Liver (tissue), 9 donors: ENCODE results near the gene PLCB1. TPM values are rescaled to one million over a fixed set of nuclear protein-coding genes. Genes with fewer than 3 reads are reported as not detected.

Source experiments
- DNase-seq: peaks from one replicate; pipeline ENCODE4 v3.0.0-alpha.2; 2017; ENCODE audit warnings: low spot score
- H3K27ac ChIP-seq, 2 donors: one replicate each; pipeline ENCODE4 v1.7.0; 2013; ENCODE audit warnings: inconsistent platforms in 2 of 2, low read length in 2 of 2, control low read depth in 1 of 2, low read depth in 1 of 2, mild to moderate bottlenecking in 1 of 2
- H3K27me3 ChIP-seq, 4 donors: one replicate each; pipeline versions ENCODE4 v1.6.1 to v1.7.0; 2013; ENCODE audit warnings: low read length in 3 of 4, inconsistent platforms in 1 of 4, mild to moderate bottlenecking in 1 of 4, moderate library complexity in 1 of 4; ENCODE audit not compliant: control insufficient read depth in 4 of 4, insufficient read depth in 4 of 4
- H3K36me3 ChIP-seq, 4 donors: one replicate each; pipeline versions ENCODE4 v1.6.1 to v1.7.0; 2013; ENCODE audit warnings: low read length in 3 of 4, mild to moderate bottlenecking in 3 of 4, low read depth in 1 of 4, moderate library complexity in 1 of 4; ENCODE audit not compliant: control insufficient read depth in 4 of 4, insufficient read depth in 3 of 4
- H3K4me1 ChIP-seq, 4 donors: one replicate each; pipeline versions ENCODE4 v1.6.1 to v1.7.0; 2013; ENCODE audit warnings: low read length in 3 of 4, mild to moderate bottlenecking in 3 of 4, moderate library complexity in 1 of 4; ENCODE audit not compliant: control insufficient read depth in 4 of 4, insufficient read depth in 4 of 4
- H3K4me3 ChIP-seq, 3 donors: one replicate each; pipeline versions ENCODE4 v1.6.1 to v1.7.0; 2013; ENCODE audit warnings: low read length in 3 of 3, control low read depth in 1 of 3, low read depth in 1 of 3, mild to moderate bottlenecking in 1 of 3
- H3K9ac ChIP-seq, 2 donors: one replicate each; pipeline ENCODE4 v1.7.0; 2013; ENCODE audit warnings: low read length in 2 of 2, mild to moderate bottlenecking in 2 of 2, moderate library complexity in 2 of 2, control low read depth in 1 of 2, low read depth in 1 of 2
- H3K9me3 ChIP-seq, 4 donors: one replicate each; pipeline versions ENCODE4 v1.6.1 to v1.7.0; 2013; ENCODE audit warnings: low read length in 3 of 4; ENCODE audit not compliant: control insufficient read depth in 4 of 4
- EGR1 ChIP-seq, 2 donors: IDR thresholded peaks; 2 replicates each; pipeline ENCODE4 v1.6.1; 2016 to 2018; ENCODE audit warnings: antibody characterized with exemption in 2 of 2, low read depth in 2 of 2
- FOXA2 ChIP-seq: IDR thresholded peaks from 2 replicates; pipeline ENCODE4 v1.6.1; 2016; ENCODE audit warnings: antibody characterized with exemption
- GABPA ChIP-seq, 2 donors: IDR thresholded peaks in 1 of 2; conservative IDR thresholded peaks in 1 of 2; 2 replicates each; pipeline ENCODE4 v1.6.1; 2016; ENCODE audit warnings: antibody characterized with exemption in 2 of 2, mild to moderate bottlenecking in 1 of 2, moderate library complexity in 1 of 2
- HNF4A ChIP-seq, 2 donors: conservative IDR thresholded peaks; 2 replicates each; pipeline ENCODE4 v1.6.1; 2016; ENCODE audit warnings: antibody characterized with exemption in 2 of 2, mild to moderate bottlenecking in 2 of 2
- HNF4G ChIP-seq: IDR thresholded peaks from 2 replicates; pipeline ENCODE4 v1.6.1; 2016; ENCODE audit warnings: antibody characterized with exemption
- JUND ChIP-seq, 2 donors: IDR thresholded peaks; 2 replicates each; pipeline ENCODE4 v1.6.1; 2016; ENCODE audit warnings: antibody characterized with exemption in 2 of 2
- NR2F2 ChIP-seq: IDR thresholded peaks from 2 replicates; pipeline ENCODE4 v1.6.1; 2016; ENCODE audit warnings: antibody characterized with exemption
- RAD21 ChIP-seq, 2 donors: IDR thresholded peaks; 2 replicates each; pipeline ENCODE4 v1.6.1; 2016; ENCODE audit warnings: antibody characterized with exemption in 2 of 2, mild to moderate bottlenecking in 2 of 2
- RXRA ChIP-seq, 2 donors: IDR thresholded peaks; 2 replicates each; pipeline ENCODE4 v1.6.1; 2017 to 2018; ENCODE audit warnings: antibody characterized with exemption in 2 of 2, mild to moderate bottlenecking in 1 of 2
- SP1 ChIP-seq: IDR thresholded peaks from 2 replicates; pipeline ENCODE4 v1.6.1; 2018; ENCODE audit warnings: antibody characterized with exemption, mild to moderate bottlenecking
- TAF1 ChIP-seq: conservative IDR thresholded peaks from 2 replicates; pipeline ENCODE4 v1.6.1; 2016; ENCODE audit warnings: antibody characterized with exemption, mild to moderate bottlenecking
- YY1 ChIP-seq: IDR thresholded peaks from 2 replicates; pipeline ENCODE4 v1.6.1; 2016; ENCODE audit warnings: antibody characterized with exemption, mild to moderate bottlenecking
- WGBS: extraction: QIAGEN DNeasy Blood & Tissue Kit; methylation state at CpG from one replicate; pipeline ENCODE4 v1.1.7; 2013; 5-methylcytosine and 5-hydroxymethylcytosine counted together
- polyA plus RNA-seq, 2 donors: library from polyadenylated mRNA; stranded (reverse) in 1 of 2; unstranded in 1 of 2; fragments of 200-250 nt in 1 of 2; fragments of >200 nt in 1 of 2; fragmentation: Nextera tagmentation in 1 of 2; extraction: Ambion mirVana in 1 of 2; gene quantifications; one replicate each; pipeline versions ENCODE4 v1.2.1 to v1.2.3, GENCODE V29; 2013 to 2015
- total RNA-seq, 2 donors: library from RNA; depleted of rRNA; stranded (reverse); fragments of >200 nt; gene quantifications; one replicate each; pipeline ENCODE4 v1.2.3, GENCODE V29; 2014
- TF ChIP-seq, protein P1 (sequence below): fragments of 150-350 bp; IDR thresholded peaks from 2 replicates; pipeline ENCODE4 v1.5.1; 2017; ENCODE audit warnings: improper control_type of control experiment, low read depth, low read length; ENCODE audit not compliant: missing input control
- TF ChIP-seq, protein P2 (sequence below): IDR thresholded peaks from 2 replicates; pipeline ENCODE4 v1.6.1; 2016; ENCODE audit warnings: antibody characterized with exemption
- TF ChIP-seq, protein P3 (sequence below): IDR thresholded peaks from 2 replicates; pipeline ENCODE4 v1.6.1; 2016; ENCODE audit warnings: antibody characterized with exemption
- TF ChIP-seq, protein P4 (sequence below): IDR thresholded peaks from 2 replicates; pipeline ENCODE4 v1.6.1; 2016; ENCODE audit warnings: antibody characterized with exemption, mild to moderate bottlenecking
- donor health status: healthy.
- donor health status: healthy.
- donor health status: healthy.
- donor health status: healthy.
- donor health status: healthy.

PLCB1 gene
- total and polyA plus RNA-seq, 4 donors = 3.7 to 13.5 (median 5.9) TPM

DNA sequence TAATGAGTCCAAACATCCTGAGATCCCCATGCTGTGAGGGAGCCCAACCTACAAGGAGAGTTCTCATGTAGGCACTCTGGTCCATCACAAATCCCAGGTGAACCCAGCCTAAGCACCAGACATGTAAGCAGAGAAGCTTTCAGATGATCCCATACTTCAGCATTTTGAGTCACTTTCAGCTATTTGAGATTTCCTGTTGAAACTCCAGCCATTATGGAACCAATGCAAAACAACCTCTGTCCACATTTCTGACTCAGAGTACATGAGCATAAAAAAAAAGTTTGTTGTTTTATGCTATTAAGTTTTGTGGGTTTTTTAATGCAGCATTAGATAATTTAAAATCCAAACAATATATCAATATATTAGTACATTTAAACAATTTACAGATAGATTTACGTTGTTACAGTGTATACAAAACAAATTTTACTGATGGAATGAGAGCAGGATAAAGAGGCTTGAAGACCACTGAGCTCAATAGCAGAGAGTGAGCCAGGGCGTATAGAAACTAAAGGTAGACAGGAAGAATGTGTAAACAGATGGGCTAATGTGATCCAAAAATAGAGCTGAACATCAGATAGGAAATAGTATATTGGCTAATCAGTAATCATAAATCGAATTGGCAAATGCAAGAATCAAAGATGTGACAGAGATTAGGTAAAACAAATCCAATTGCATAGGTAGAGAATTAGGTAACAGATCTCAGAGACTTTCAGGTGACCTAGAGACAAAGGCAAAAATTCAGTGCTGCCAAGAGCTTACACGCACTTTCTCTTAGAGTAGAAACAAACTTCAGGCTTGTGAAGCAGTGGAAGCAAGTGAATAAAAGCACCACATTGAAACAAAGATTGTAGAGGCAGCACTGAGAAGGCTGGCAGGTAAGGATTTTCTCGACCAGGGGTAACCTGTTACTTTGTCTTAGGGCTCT is 36.2 kb upstream of the PLCB1 start:
- WGBS = 27% methylated on average over 5 of the region's 5 CpGs

DNA sequence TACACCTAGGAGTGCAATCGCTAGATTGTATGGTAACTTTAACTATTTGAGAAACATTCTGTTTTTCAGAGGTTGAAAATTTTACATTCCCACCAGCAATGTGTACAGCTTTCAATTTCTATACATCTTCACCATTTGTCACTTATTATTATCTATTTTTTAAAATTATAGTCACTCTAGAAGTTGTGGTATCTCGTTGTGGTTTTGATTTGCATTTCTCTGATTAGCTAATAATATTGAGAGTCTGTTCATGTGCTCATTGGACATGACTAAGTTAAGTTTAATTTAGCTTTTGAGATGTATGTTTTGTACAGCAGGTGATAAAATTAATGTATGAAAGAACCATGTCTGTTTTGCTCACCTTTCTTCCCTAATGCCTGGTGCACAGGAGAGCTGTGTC is 34.8 kb upstream of the PLCB1 start:
- 49% methylated on average over 2 of the region's 2 CpGs for WGBS
- Histone ChIP-seq H3K27me3 (peaks cover 0 to 3% (median 0%) of the 10 kb centered on the region in 4 donors), H3K27ac (no peak overlapping the region), H3K4me3 (no peak overlapping the region), H3K9me3 (no peaks in the 10 kb centered on the region), H3K36me3 (no peaks in the 10 kb centered on the region), H3K4me1 (peaks cover 3 to 14% (median 7%) of the 10 kb centered on the region in 4 donors), H3K9ac (no peak overlapping the region)
- DNase-seq = no peak
- TF ChIP-seq SP1 (no peak), NR2F2 (no peak), TAF1 (no peak), EGR1 (IDR thresholded peaks at IDR 0.05; ENCODE audit: low read depth in 2 of 2) (no peak), GABPA (IDR thresholded peaks at IDR 0.05 in 1 of 2, conservative IDR thresholded peaks at IDR 0.05 in 1 of 2) (no peak), YY1 (no peak), RXRA (IDR thresholded peaks at IDR 0.05) (no peak), HNF4G (no peak), RAD21 (IDR thresholded peaks at IDR 0.05) (no peak), FOXA2 (no peak)
- TF ChIP-seq, protein P1, sequence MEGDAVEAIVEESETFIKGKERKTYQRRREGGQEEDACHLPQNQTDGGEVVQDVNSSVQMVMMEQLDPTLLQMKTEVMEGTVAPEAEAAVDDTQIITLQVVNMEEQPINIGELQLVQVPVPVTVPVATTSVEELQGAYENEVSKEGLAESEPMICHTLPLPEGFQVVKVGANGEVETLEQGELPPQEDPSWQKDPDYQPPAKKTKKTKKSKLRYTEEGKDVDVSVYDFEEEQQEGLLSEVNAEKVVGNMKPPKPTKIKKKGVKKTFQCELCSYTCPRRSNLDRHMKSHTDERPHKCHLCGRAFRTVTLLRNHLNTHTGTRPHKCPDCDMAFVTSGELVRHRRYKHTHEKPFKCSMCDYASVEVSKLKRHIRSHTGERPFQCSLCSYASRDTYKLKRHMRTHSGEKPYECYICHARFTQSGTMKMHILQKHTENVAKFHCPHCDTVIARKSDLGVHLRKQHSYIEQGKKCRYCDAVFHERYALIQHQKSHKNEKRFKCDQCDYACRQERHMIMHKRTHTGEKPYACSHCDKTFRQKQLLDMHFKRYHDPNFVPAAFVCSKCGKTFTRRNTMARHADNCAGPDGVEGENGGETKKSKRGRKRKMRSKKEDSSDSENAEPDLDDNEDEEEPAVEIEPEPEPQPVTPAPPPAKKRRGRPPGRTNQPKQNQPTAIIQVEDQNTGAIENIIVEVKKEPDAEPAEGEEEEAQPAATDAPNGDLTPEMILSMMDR = no peak
- TF ChIP-seq, protein P2, sequence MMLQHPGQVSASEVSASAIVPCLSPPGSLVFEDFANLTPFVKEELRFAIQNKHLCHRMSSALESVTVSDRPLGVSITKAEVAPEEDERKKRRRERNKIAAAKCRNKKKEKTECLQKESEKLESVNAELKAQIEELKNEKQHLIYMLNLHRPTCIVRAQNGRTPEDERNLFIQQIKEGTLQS = no peak

More for the DNA sequence above, 36.2 kb upstream of the PLCB1 start:
- no peak for DNase-seq
- TF ChIP-seq JUND (IDR thresholded peaks at IDR 0.05) (peak; percentile 19 to 28), EGR1 (IDR thresholded peaks at IDR 0.05; ENCODE audit: low read depth in 2 of 2) (peak in 1 of 2 donors; percentile 27), TAF1 (no peak), YY1 (no peak), FOXA2 (peak; percentile 27), HNF4A (conservative IDR thresholded peaks at IDR 0.05) (peak; percentile 42 to 58), RXRA (IDR thresholded peaks at IDR 0.05) (peak; percentile 40 to 68), SP1 (peak; percentile 30), HNF4G (no peak)
- TF ChIP-seq, protein P1 = no peak
- TF ChIP-seq, protein P3, sequence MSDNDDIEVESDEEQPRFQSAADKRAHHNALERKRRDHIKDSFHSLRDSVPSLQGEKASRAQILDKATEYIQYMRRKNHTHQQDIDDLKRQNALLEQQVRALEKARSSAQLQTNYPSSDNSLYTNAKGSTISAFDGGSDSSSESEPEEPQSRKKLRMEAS = peak; percentile 15
- TF ChIP-seq, protein P4, sequence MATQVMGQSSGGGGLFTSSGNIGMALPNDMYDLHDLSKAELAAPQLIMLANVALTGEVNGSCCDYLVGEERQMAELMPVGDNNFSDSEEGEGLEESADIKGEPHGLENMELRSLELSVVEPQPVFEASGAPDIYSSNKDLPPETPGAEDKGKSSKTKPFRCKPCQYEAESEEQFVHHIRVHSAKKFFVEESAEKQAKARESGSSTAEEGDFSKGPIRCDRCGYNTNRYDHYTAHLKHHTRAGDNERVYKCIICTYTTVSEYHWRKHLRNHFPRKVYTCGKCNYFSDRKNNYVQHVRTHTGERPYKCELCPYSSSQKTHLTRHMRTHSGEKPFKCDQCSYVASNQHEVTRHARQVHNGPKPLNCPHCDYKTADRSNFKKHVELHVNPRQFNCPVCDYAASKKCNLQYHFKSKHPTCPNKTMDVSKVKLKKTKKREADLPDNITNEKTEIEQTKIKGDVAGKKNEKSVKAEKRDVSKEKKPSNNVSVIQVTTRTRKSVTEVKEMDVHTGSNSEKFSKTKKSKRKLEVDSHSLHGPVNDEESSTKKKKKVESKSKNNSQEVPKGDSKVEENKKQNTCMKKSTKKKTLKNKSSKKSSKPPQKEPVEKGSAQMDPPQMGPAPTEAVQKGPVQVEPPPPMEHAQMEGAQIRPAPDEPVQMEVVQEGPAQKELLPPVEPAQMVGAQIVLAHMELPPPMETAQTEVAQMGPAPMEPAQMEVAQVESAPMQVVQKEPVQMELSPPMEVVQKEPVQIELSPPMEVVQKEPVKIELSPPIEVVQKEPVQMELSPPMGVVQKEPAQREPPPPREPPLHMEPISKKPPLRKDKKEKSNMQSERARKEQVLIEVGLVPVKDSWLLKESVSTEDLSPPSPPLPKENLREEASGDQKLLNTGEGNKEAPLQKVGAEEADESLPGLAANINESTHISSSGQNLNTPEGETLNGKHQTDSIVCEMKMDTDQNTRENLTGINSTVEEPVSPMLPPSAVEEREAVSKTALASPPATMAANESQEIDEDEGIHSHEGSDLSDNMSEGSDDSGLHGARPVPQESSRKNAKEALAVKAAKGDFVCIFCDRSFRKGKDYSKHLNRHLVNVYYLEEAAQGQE = peak; percentile 31
- TF ChIP-seq, protein P2 = no peak
- no peak overlapping the region for H3K9ac ChIP-seq
- H3K9me3 ChIP-seq = no peaks in the 10 kb centered on the region
- H3K36me3 ChIP-seq = no peaks in the 10 kb centered on the region
- H3K4me3 ChIP-seq = no peak overlapping the region
- peaks cover 3 to 14% (median 7%) of the 10 kb centered on the region in 4 donors for H3K4me1 ChIP-seq
- H3K27me3 ChIP-seq = peaks cover 0 to 3% (median 0%) of the 10 kb centered on the region in 4 donors
- H3K27ac ChIP-seq = no peak overlapping the region
